GM12872 (cell line): Measurements from ENCODE around the gene NEUROD4.

Source experiments
- CTCF ChIP-seq: IDR thresholded peaks from 3 replicates; pipeline ENCODE4 v1.5.1; 2011; ENCODE audit warnings: low read depth, mild to moderate bottlenecking, low read length, moderate library complexity; ENCODE audit not compliant: insufficient read depth

Gene NEUROD4

GRCh38 chr12:55057481-55057880, 37.7 kb downstream of the NEUROD4 start:
- no peak for TF ChIP-seq CTCF

- TF ChIP-seq CTCF, result no peak
These were observed 38.3 kb downstream of the NEUROD4 start for GRCh38 chr12:55058082-55058481.

- TF ChIP-seq CTCF, result no peak
These were observed 39.0 kb downstream of the NEUROD4 start for GRCh38 chr12:55058776-55059175.

- TF ChIP-seq CTCF, result no peak
These were observed 40.7 kb downstream of the NEUROD4 start for GRCh38 chr12:55060470-55060869.

- TF ChIP-seq CTCF, result no peak
These were observed 41.2 kb downstream of the NEUROD4 start for GRCh38 chr12:55061024-55061423.

GRCh38 chr12:55063291-55063690, 43.5 kb downstream of the NEUROD4 start:
- TF ChIP-seq CTCF, result no peak

GRCh38 chr12:55065535-55065934, 45.8 kb downstream of the NEUROD4 start:
- TF ChIP-seq CTCF, result no peak

GRCh38 chr12:55067701-55068100, 47.9 kb downstream of the NEUROD4 start:
- 0 out of 3 replicates have a peak, but pooled peaks have one; percentile 0 for TF ChIP-seq CTCF
